Lower lobe of right lung (tissue), 2 donors: Measurements from ENCODE around the gene KRT32. TPM values are rescaled to one million over a fixed set of nuclear protein-coding genes. Genes with fewer than 3 reads are reported as not detected.

Source experiments
- ATAC-seq, 2 donors: fragments of 200-7000 bp; cut with Tn5 transposase; one replicate each; pipeline ENCODE4 v1.9.1; 2020 to 2022; ENCODE audit warnings: mild to moderate bottlenecking in 2 of 2, moderate library complexity in 2 of 2
- DNase-seq: peaks from one replicate; pipeline ENCODE4 v3.0.0-alpha.2; 2020
- H3K27ac ChIP-seq: fragments of 200-600 bp; one replicate; pipeline ENCODE4 v1.8.0; 2022
- H3K27me3 ChIP-seq: fragments of 200-600 bp; one replicate; pipeline ENCODE4 v1.8.0; 2022; ENCODE audit warnings: low read depth
- H3K36me3 ChIP-seq: fragments of 200-600 bp; one replicate; pipeline ENCODE4 v1.8.0; 2022; ENCODE audit warnings: mild to moderate bottlenecking
- H3K4me1 ChIP-seq: fragments of 200-600 bp; one replicate; pipeline ENCODE4 v1.8.0; 2022
- H3K4me3 ChIP-seq: fragments of 200-600 bp; one replicate; pipeline ENCODE4 v1.8.0; 2022; ENCODE audit warnings: mild to moderate bottlenecking
- H3K9me3 ChIP-seq: fragments of 200-600 bp; one replicate; pipeline ENCODE4 v1.8.0; 2022
- CTCF ChIP-seq: fragments of 200-600 bp; IDR thresholded peaks from one replicate; pipeline ENCODE4 v1.8.0; 2022; ENCODE audit warnings: antibody characterized with exemption, mild to moderate bottlenecking
- intact Hi-C: fragments of 100-400 bp; cut with DNase I; formaldehyde crosslinking; loops from one replicate; pipeline ENCODE4 v1.11.0; 2022
- total RNA-seq: library from RNA; stranded (reverse); fragmentation: NEBNext Ultra II Directional; extraction: Animal tissue kit (Norgen Biotek cat#: 25700); gene quantifications from one replicate; pipeline ENCODE4 v1.2.1, GENCODE V29; 2021
- donor health status: DM: no; HTN: yes; CAD: no; lungs with severe emphysema.

The KRT32 gene
- total RNA-seq, 1 donor from 2014 or later, result not detected

DNA sequence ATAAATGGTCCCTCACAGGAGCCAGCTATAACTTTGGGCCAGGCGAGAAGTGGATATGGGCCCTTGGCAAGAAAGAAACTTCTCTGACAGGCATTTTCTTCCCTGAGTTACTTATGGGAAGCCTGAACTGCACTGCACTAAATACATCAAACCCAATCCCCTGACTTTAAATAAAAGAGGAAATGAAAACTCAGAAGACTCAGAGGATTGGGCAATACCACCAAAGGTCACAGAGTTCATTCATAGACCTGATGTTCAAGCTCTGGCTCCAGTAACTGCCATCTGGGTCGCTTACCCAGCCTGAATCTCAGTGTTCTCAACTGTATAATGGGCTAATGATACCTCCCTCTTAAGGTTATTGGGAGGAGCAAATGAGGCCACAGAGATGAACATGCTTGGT lies 12.9 kb upstream of the KRT32 start:
- Histone ChIP-seq H3K4me3 (no peak overlapping the region), H3K4me1 (no peaks in the 10 kb centered on the region), H3K9me3 (no peaks in the 10 kb centered on the region), H3K27ac (no peak overlapping the region), H3K27me3 (no peaks in the 10 kb centered on the region), H3K36me3 (no peaks in the 10 kb centered on the region)
- no peak for TF ChIP-seq CTCF
- no peak for ATAC-seq
- intact Hi-C loops, result no loop called here
- no peak for DNase-seq

DNA sequence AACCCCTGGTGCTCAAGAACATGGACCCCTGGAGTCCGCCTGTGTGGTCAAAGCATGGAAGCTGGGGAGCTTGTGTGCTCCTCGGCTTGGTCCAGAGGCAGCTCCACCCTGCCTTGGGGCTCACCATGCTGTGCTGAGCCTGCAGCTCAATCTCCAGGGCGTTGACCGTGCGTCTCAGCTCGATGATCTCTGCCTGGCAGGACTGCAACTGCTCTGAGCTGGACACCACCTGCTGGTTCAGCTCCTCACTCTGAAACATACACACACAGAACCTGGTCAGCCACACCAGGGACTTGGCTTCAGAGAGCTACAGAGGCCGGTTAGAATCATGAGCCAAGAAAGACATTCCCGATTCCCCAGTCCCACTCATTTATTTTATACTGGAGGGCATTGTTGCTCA lies 11.1 kb upstream of the KRT32 start:
- DNase-seq (no peak), ATAC-seq (no peak)
- H3K27me3 ChIP-seq, result no peaks in the 10 kb centered on the region
- no peaks in the 10 kb centered on the region for H3K36me3 ChIP-seq
- intact Hi-C loops, result no loop called here
- H3K27ac ChIP-seq, result no peak overlapping the region
- H3K4me3 ChIP-seq, result no peak overlapping the region
- no peaks in the 10 kb centered on the region for H3K9me3 ChIP-seq
- no peaks in the 10 kb centered on the region for H3K4me1 ChIP-seq
- TF ChIP-seq CTCF, result no peak

- Histone ChIP-seq H3K27me3 (no peaks in the 10 kb centered on the region), H3K4me1 (no peaks in the 10 kb centered on the region), H3K9me3 (no peaks in the 10 kb centered on the region), H3K36me3 (no peaks in the 10 kb centered on the region), H3K4me3 (no peak overlapping the region), H3K27ac (no peak overlapping the region)
- ATAC-seq (no peak), DNase-seq (no peak)
- intact Hi-C loops, result no loop called here
- TF ChIP-seq CTCF, result no peak
Observed at GRCh38 chr17:41476866-41477815, 10.0 kb upstream of the KRT32 start.

DNA sequence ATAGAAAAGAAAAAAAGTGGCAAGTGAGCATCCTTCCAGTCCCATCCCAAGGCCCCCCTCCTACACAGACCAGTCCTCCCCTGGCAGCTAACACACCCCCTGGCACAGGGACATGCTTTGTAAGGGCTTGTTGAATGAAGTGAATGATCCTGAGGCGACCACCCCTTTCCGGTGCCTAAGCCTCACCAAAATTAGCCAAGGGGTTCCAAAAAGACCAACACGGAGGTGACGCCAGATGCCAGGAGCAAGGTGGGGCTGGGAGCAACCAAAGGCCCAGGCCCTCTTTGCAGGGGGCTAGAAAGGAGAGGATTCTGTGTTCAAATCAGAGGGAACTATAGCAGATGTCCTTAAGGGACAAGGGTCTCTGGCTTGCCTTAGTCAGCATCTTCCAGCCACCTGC lies 8.2 kb upstream of the KRT32 start:
- Histone ChIP-seq H3K9me3 (no peaks in the 10 kb centered on the region), H3K27ac (no peak overlapping the region), H3K27me3 (no peaks in the 10 kb centered on the region), H3K4me3 (no peak overlapping the region), H3K36me3 (no peaks in the 10 kb centered on the region), H3K4me1 (no peaks in the 10 kb centered on the region)
- ATAC-seq, result no peak
- intact Hi-C loops, result no loop called here
- DNase-seq, result no peak
- TF ChIP-seq CTCF, result no peak

GRCh38 chr17:41474863-41475262 lies 7.7 kb upstream of the KRT32 start:
- H3K27ac ChIP-seq, result no peak overlapping the region
- no peaks in the 10 kb centered on the region for H3K4me1 ChIP-seq
- H3K27me3 ChIP-seq, result no peaks in the 10 kb centered on the region
- intact Hi-C loops, result no loop called here
- H3K9me3 ChIP-seq, result no peaks in the 10 kb centered on the region
- no peaks in the 10 kb centered on the region for H3K36me3 ChIP-seq
- ATAC-seq (no peak), DNase-seq (no peak)
- TF ChIP-seq CTCF, result no peak
- no peak overlapping the region for H3K4me3 ChIP-seq
